SJCRH30 (cell line): ENCODE results near the gene LRRK2. TPM values are rescaled to one million over a fixed set of nuclear protein-coding genes. Genes with fewer than 3 reads are reported as not detected.
A peak's percentile ranks its signal among the peaks of the same experiment; 100 is the strongest.

Experiments used
- DNase-seq, 2 experiments: peaks; one replicate each; pipeline ENCODE4 v3.0.0-alpha.2; 2015 to 2020
- H3K27ac ChIP-seq: fragments of 250-450 bp; sonication (Bioruptor Pico); 2 replicates; pipeline ENCODE4 v1.5.1; 2020; ENCODE audit warnings: mild to moderate bottlenecking, moderate library complexity
- H3K27me3 ChIP-seq: fragments of 250-450 bp; sonication (Bioruptor Pico); 2 replicates; pipeline ENCODE4 v1.5.1; 2020; ENCODE audit warnings: mild to moderate bottlenecking, moderate library complexity
- H3K36me3 ChIP-seq: fragments of 250-450 bp; sonication (Bioruptor Pico); 2 replicates; pipeline ENCODE4 v1.5.1; 2020; ENCODE audit warnings: mild to moderate bottlenecking, moderate library complexity
- H3K4me1 ChIP-seq: fragments of 250-450 bp; sonication (Bioruptor Pico); 2 replicates; pipeline ENCODE4 v1.5.1; 2020; ENCODE audit warnings: mild to moderate bottlenecking, moderate library complexity
- H3K4me3 ChIP-seq: fragments of 250-450 bp; sonication (Bioruptor Pico); 2 replicates; pipeline ENCODE4 v1.5.1; 2020; ENCODE audit warnings: mild to moderate bottlenecking, moderate library complexity
- H3K9me3 ChIP-seq: fragments of 250-450 bp; sonication (Bioruptor Pico); replicated peaks from 2 replicates; pipeline ENCODE4 v1.5.1; 2020; ENCODE audit warnings: mild to moderate bottlenecking, moderate library complexity
- total RNA-seq: library from RNA; depleted of rRNA; stranded (reverse); fragments of >200 nt; shearing (Covaris generic); gene quantifications from 2 replicates; pipeline ENCODE4 v1.2.3, GENCODE V29; 2014; rRNA removed

Gene LRRK2
- 0.04 TPM in 1 of 2 replicates, not detected in the other for total RNA-seq

- no peaks in the 10 kb centered on the region for H3K27me3 ChIP-seq
- no peaks in the 10 kb centered on the region for H3K36me3 ChIP-seq
- H3K27ac ChIP-seq: no peak within 1 kb of the TSS
- peak within 1 kb of the TSS; percentile 46 for H3K4me3 ChIP-seq
- no peaks in the 10 kb centered on the region for H3K4me1 ChIP-seq
- DNase-seq: peak; percentile 16 to 35
- H3K9me3 ChIP-seq: no peaks in the 10 kb centered on the region
These were observed at the start of gene LRRK2 for GRCh38 chr12:40224439-40225291. Gene LRRK2 (plus strand): TSS chr12:40224997. CDS start chr12:40225132, 135 bp downstream.

GRCh38 chr12:40175045-40175444, 49.8 kb upstream of the LRRK2 start:
- H3K9me3 ChIP-seq: no peaks in the 10 kb centered on the region
- no peak for DNase-seq
- no peaks in the 10 kb centered on the region for H3K27me3 ChIP-seq
- H3K4me3 ChIP-seq: no peak overlapping the region
- H3K4me1 ChIP-seq: no peaks in the 10 kb centered on the region
- no peaks in the 10 kb centered on the region for H3K36me3 ChIP-seq
- no peak overlapping the region for H3K27ac ChIP-seq

GRCh38 chr12:40175489-40175888, 49.3 kb upstream of the LRRK2 start:
- no peak overlapping the region for H3K27ac ChIP-seq
- DNase-seq: no peak

DNA sequence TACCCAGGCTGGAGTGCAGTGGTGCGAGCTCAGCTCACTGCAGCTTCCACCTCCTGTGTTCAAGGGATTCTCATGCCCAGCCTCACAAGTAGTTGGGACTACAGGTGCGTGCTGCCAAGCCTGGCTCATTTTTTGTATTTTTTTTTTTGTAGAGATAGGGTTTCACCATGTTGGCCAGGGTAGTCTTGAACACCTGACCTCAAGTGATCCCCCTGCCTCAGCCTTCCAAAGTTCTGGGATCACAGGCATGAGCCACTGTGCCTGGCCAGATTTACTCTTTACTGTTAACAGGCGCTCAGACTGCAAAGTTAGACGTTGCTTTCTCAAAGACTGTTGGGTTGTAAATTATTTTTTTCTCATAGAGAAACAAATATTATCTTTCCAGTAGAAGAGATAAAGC, 46.1 kb upstream of the LRRK2 start:
- H3K27me3 ChIP-seq: no peaks in the 10 kb centered on the region
- no peak overlapping the region for H3K4me3 ChIP-seq

More at GRCh38 chr12:40175489-40175888, 49.3 kb upstream of the LRRK2 start:
- Histone ChIP-seq H3K4me3 (no peak overlapping the region), H3K27me3 (no peaks in the 10 kb centered on the region), H3K9me3 (no peaks in the 10 kb centered on the region), H3K36me3 (no peaks in the 10 kb centered on the region), H3K4me1 (no peaks in the 10 kb centered on the region)

GRCh38 chr12:40181490-40181889, 43.3 kb upstream of the LRRK2 start:
- DNase-seq: no peak
- Histone ChIP-seq H3K9me3 (no peaks in the 10 kb centered on the region), H3K27me3 (no peaks in the 10 kb centered on the region), H3K27ac (no peak overlapping the region), H3K4me1 (no peaks in the 10 kb centered on the region), H3K4me3 (no peak overlapping the region), H3K36me3 (no peaks in the 10 kb centered on the region)

More for the DNA sequence above, 46.1 kb upstream of the LRRK2 start:
- no peak overlapping the region for H3K27ac ChIP-seq
- no peak for DNase-seq
- no peaks in the 10 kb centered on the region for H3K4me1 ChIP-seq
- no peaks in the 10 kb centered on the region for H3K9me3 ChIP-seq
- no peaks in the 10 kb centered on the region for H3K36me3 ChIP-seq

GRCh38 chr12:40183715-40184114, 41.1 kb upstream of the LRRK2 start:
- Histone ChIP-seq H3K4me3 (no peak overlapping the region), H3K27ac (no peak overlapping the region), H3K27me3 (no peaks in the 10 kb centered on the region), H3K9me3 (no peaks in the 10 kb centered on the region), H3K36me3 (no peaks in the 10 kb centered on the region), H3K4me1 (no peaks in the 10 kb centered on the region)
- DNase-seq: no peak

DNA sequence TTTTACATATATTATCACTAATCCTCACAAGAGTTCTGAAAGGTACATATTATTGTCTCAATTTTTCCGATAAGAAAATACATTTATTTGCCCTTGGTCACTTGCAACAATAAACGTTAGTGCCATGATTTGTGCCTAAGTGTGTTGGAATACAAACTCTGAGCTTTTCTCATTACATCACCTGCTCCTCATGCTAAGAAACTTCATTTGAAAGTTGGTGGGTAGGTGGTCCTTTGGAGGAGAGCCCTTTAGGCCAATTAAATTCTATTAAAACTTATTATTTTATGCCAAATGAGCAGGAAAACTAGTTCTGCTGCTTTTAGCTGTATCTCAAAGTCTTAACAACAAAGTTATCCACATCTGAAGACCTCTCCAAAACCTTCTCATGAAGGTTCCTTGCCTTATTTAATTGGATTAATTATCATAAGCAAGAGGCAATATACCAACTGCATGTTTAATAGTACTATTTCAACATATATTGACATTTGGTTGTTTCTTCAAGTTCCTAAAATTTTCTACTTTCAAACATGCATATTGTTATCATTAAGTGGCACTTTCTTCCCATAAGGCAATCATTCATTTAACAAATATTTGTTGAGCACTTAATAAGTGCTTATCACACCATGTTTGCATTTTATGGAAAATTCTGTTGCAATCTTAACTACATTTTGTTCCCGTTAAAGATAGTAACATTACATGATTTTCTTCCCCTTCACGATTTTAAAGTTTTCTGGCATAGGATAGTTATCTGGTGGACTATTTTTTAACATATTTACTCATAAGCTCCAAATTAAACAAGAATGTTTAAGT, 40.1 kb upstream of the LRRK2 start:
- Histone ChIP-seq H3K36me3 (no peaks in the 10 kb centered on the region), H3K4me1 (no peaks in the 10 kb centered on the region), H3K4me3 (no peak overlapping the region), H3K9me3 (no peaks in the 10 kb centered on the region), H3K27ac (no peak overlapping the region), H3K27me3 (no peaks in the 10 kb centered on the region)
- DNase-seq: no peak

DNA sequence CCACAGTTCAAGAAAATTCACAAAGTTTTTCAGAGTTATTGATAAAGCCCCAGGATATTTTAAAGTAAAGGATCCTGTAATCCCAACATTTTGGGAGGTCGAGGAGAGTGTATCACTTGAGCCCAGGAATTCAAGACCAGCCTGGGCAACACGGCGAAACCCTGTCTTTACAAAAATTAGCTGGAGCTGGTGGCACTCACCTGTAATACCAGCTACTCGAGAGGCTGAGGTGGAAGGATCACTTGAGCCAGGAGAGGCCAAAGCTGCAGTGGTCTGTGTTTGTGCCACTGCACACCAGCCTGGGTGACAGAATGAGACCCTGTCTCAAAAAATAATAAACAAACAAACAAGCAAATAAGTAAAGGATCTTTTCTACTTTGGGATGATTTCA, 39.5 kb upstream of the LRRK2 start:
- no peak for DNase-seq
- Histone ChIP-seq H3K36me3 (no peaks in the 10 kb centered on the region), H3K27ac (no peak overlapping the region), H3K4me1 (no peaks in the 10 kb centered on the region), H3K27me3 (no peaks in the 10 kb centered on the region), H3K4me3 (no peak overlapping the region), H3K9me3 (no peaks in the 10 kb centered on the region)

- Histone ChIP-seq H3K27me3 (no peaks in the 10 kb centered on the region), H3K36me3 (no peaks in the 10 kb centered on the region), H3K4me3 (no peak overlapping the region), H3K9me3 (no peaks in the 10 kb centered on the region), H3K27ac (no peak overlapping the region), H3K4me1 (no peaks in the 10 kb centered on the region)
- DNase-seq: no peak
These were observed 36.1 kb upstream of the LRRK2 start for GRCh38 chr12:40188558-40189320.

DNA sequence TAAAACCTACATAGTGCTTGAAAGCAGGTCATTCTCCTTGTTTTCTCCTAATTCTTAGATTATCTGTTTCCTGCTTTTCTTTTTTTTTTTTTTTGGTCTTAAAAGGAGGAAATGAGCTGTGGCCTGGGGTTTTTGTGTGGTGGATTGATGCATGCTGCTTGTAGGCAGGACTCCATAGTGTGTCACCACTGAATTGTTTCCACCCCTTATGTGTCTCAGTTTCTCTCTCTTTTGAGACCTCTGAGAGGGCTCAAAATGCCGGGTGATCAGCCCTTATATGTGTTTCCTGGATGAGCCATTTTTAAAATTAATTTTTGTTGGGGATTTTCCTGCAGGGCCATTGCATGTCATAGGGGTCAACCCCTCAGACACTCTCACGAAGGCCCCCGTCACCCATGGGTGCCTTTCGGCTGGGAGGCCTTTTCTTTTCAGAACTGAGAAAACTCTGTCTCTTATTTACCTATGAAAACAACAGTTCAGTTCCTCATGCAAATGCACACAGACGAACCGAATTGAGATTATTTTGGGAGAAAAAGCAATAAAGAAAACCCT, 32.0 kb upstream of the LRRK2 start:
- no peak for DNase-seq
- H3K9me3 ChIP-seq: no peaks in the 10 kb centered on the region
- H3K27ac ChIP-seq: no peak overlapping the region
- H3K27me3 ChIP-seq: no peaks in the 10 kb centered on the region
- no peaks in the 10 kb centered on the region for H3K4me1 ChIP-seq
- H3K4me3 ChIP-seq: no peak overlapping the region
- H3K36me3 ChIP-seq: no peaks in the 10 kb centered on the region

DNA sequence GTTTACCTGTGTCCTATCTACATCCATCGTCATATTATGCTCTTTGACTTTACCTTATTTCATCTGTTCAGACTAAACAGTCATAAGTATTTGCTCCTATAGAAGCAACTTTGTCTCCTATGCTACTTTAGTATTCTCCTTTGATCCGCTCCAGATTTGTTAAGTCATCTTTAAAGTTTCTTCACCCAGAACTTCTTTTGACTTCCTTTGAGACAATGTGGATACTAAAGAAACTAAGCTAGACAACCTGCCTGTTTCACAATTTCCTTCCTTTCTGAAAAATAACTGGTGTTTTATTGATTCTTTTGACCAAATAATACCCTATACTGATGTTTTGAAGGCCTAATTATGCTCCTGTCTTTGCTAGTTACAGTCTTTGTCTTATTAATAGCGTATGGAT, 30.0 kb upstream of the LRRK2 start:
- Histone ChIP-seq H3K36me3 (no peaks in the 10 kb centered on the region), H3K4me3 (no peak overlapping the region), H3K9me3 (no peaks in the 10 kb centered on the region), H3K27me3 (no peaks in the 10 kb centered on the region), H3K4me1 (no peaks in the 10 kb centered on the region), H3K27ac (no peak overlapping the region)
- DNase-seq: no peak

DNA sequence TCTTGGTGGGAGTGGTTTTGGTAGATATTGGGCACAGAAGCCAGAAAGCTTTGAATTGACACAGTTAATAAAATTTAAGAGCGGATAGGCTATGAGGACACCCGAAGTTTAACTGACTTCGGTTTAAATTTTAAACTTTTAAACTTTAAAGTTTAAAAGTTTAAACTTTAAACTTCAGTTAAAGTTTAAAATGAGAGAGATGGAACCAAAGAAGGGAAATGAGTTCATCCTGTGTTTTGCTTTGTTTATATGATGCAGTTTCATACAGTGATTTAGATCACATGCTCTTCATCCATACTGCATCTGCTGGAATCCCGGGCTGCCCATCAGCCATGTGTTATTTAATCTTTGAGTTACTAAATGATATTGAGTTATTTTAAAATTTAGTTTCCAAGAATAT, 27.2 kb upstream of the LRRK2 start:
- DNase-seq: no peak
- Histone ChIP-seq H3K27ac (no peak overlapping the region), H3K27me3 (no peaks in the 10 kb centered on the region), H3K9me3 (no peaks in the 10 kb centered on the region), H3K36me3 (no peaks in the 10 kb centered on the region), H3K4me1 (no peaks in the 10 kb centered on the region), H3K4me3 (no peak overlapping the region)

GRCh38 chr12:40198601-40199000, 26.2 kb upstream of the LRRK2 start:
- no peaks in the 10 kb centered on the region for H3K36me3 ChIP-seq
- no peaks in the 10 kb centered on the region for H3K9me3 ChIP-seq
- no peak overlapping the region for H3K27ac ChIP-seq
- H3K4me3 ChIP-seq: no peak overlapping the region
- H3K4me1 ChIP-seq: no peaks in the 10 kb centered on the region
- no peaks in the 10 kb centered on the region for H3K27me3 ChIP-seq
- no peak for DNase-seq
